ENCODE results near the gene RAE1.

DNA sequence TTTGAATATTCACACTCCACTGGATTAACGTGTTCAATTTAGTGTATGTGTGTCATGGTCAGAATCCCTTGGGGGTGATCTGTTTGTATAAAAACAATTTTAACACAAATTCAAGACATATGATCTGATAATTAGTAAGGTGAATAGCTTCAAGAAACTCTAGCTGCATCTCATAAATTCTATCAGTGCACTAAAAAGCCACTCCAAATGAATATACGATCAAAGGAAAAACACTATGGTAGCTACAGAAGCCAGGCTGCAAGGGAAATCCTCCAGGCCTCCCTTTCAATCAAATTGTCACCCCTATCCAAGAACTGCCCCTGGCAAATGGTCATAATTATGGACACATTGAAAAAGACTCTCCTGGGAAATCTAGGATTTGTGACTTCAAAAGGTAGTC is 9.4 kb upstream of the RAE1 start:
- TF ChIP-seq, protein P1, sequence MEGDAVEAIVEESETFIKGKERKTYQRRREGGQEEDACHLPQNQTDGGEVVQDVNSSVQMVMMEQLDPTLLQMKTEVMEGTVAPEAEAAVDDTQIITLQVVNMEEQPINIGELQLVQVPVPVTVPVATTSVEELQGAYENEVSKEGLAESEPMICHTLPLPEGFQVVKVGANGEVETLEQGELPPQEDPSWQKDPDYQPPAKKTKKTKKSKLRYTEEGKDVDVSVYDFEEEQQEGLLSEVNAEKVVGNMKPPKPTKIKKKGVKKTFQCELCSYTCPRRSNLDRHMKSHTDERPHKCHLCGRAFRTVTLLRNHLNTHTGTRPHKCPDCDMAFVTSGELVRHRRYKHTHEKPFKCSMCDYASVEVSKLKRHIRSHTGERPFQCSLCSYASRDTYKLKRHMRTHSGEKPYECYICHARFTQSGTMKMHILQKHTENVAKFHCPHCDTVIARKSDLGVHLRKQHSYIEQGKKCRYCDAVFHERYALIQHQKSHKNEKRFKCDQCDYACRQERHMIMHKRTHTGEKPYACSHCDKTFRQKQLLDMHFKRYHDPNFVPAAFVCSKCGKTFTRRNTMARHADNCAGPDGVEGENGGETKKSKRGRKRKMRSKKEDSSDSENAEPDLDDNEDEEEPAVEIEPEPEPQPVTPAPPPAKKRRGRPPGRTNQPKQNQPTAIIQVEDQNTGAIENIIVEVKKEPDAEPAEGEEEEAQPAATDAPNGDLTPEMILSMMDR (conservative IDR thresholded peaks at IDR 0.05; ENCODE audit: low read length), result no peak
- TF ChIP-seq EZH2phosphoT487 (IDR thresholded peaks at IDR 0.05; ENCODE audit: borderline replicate concordance), result no peak
